ENCODE measurements around the gene CCDC148. TPM values are rescaled to one million over a fixed set of nuclear protein-coding genes. Genes with fewer than 3 reads are reported as not detected.

The CCDC148 gene
- total and polyA plus RNA-seq, 2 donors (not counting 1 experiment from before 2014, with no cell fraction given): not detected

- no peaks in the 10 kb centered on the region for H3K4me1 Mint-ChIP-seq
- ATAC-seq (ENCODE audit: low read depth): no peak
- intact Hi-C loops (cut with micrococcal nuclease): no loop called here
Observed at GRCh38 chr2:158251356-158251755, 205.2 kb downstream of the CCDC148 start.

GRCh38 chr2:158243392-158243791 is 213.2 kb downstream of the CCDC148 start:
- WGBS (ENCODE audit: insufficient coverage): 94% methylated on average over 3 of the region's 4 CpGs
- no peak overlapping the region for H3K9ac ChIP-seq (ENCODE audit: low read length)
- ATAC-seq (ENCODE audit: low read depth) (no peak), DNase-seq (no peak)
- no peaks in the 10 kb centered on the region for H3K4me1 Mint-ChIP-seq
- no peaks in the 10 kb centered on the region for H3K36me3 ChIP-seq (replicated peaks in 1 of 2; ENCODE audit: control extremely low read depth in 1 of 2, control insufficient read depth in 1 of 2, extremely low read depth in 1 of 2, insufficient read depth in 2 of 2, low read length in 1 of 2)
- H3K9me3 ChIP-seq (ENCODE audit: control extremely low read depth in 1 of 3, control insufficient read depth in 2 of 3, insufficient read depth in 1 of 3, low read length in 2 of 3): no peaks in the 10 kb centered on the region
- no peaks in the 10 kb centered on the region for H3K27me3 ChIP-seq (replicated peaks in 1 of 4; ENCODE audit: control extremely low read depth in 1 of 4, control insufficient read depth in 3 of 4, insufficient read depth in 4 of 4, low read length in 3 of 4)
- no peak overlapping the region for H3K4me3 Mint-ChIP-seq
- H4K20me1 ChIP-seq (ENCODE audit: control insufficient read depth, insufficient read depth, low read length, poor library complexity, severe bottlenecking): no peaks in the 10 kb centered on the region
- ChIA-PET POLR2A (no interaction called here), CTCF (no interaction called here)
- H3K27me3 Mint-ChIP-seq: no peaks in the 10 kb centered on the region
- no peaks in the 10 kb centered on the region for H3K79me2 ChIP-seq (ENCODE audit: control insufficient read depth, insufficient read depth, low read length)
- no peak overlapping the region for H3K4me2 ChIP-seq (replicated peaks; ENCODE audit: low read depth, low read length, poor library complexity, severe bottlenecking)
- H3K27ac ChIP-seq (ENCODE audit: low read length in 2 of 2): no peak overlapping the region
- no peak overlapping the region for H2AFZ ChIP-seq (ENCODE audit: insufficient read depth, low read depth, low read length, poor library complexity, severe bottlenecking)
- no peak overlapping the region for H3K4me3 ChIP-seq (ENCODE audit: control extremely low read depth in 1 of 5, extremely low read depth in 1 of 5, insufficient read depth in 1 of 5, low read depth in 2 of 5, low read length in 4 of 5)
- no peaks in the 10 kb centered on the region for H3K9me3 Mint-ChIP-seq (ENCODE audit: insufficient read depth)
- H3K27ac Mint-ChIP-seq: no peak overlapping the region
- intact Hi-C loops (cut with micrococcal nuclease): no loop called here
- H3K4me1 ChIP-seq (ENCODE audit: control insufficient read depth in 2 of 2, insufficient read depth in 2 of 2, low read length in 2 of 2): no peaks in the 10 kb centered on the region
- TF ChIP-seq EZH2 (IDR thresholded peaks at IDR 0.05; ENCODE audit: borderline replicate concordance, insufficient read depth, low read depth, low read length, poor library complexity, severe bottlenecking): no peak
- TF ChIP-seq CTCF (IDR thresholded peaks at IDR 0.05): no peak

More at GRCh38 chr2:158251356-158251755, 205.2 kb downstream of the CCDC148 start:
- no peaks in the 10 kb centered on the region for H3K4me1 ChIP-seq (ENCODE audit: control insufficient read depth in 2 of 2, insufficient read depth in 2 of 2, low read length in 2 of 2)
- no peak overlapping the region for H3K4me2 ChIP-seq (replicated peaks; ENCODE audit: low read depth, low read length, poor library complexity, severe bottlenecking)
- H3K9me3 ChIP-seq (ENCODE audit: control extremely low read depth in 1 of 3, control insufficient read depth in 2 of 3, insufficient read depth in 1 of 3, low read length in 2 of 3): no peaks in the 10 kb centered on the region
- no peaks in the 10 kb centered on the region for H4K20me1 ChIP-seq (ENCODE audit: control insufficient read depth, insufficient read depth, low read length, poor library complexity, severe bottlenecking)
- DNase-seq: no peak
- H2AFZ ChIP-seq (ENCODE audit: insufficient read depth, low read depth, low read length, poor library complexity, severe bottlenecking): no peak overlapping the region
- H3K27ac Mint-ChIP-seq: no peak overlapping the region
- H3K27me3 Mint-ChIP-seq: peaks cover 5% of the 10 kb centered on the region
- no peak overlapping the region for H3K27ac ChIP-seq (ENCODE audit: low read length in 2 of 2)
- H3K36me3 ChIP-seq (replicated peaks in 1 of 2; ENCODE audit: control extremely low read depth in 1 of 2, control insufficient read depth in 1 of 2, extremely low read depth in 1 of 2, insufficient read depth in 2 of 2, low read length in 1 of 2): no peaks in the 10 kb centered on the region
- H3K4me3 Mint-ChIP-seq: no peak overlapping the region
- TF ChIP-seq CTCF (IDR thresholded peaks at IDR 0.05): no peak
- TF ChIP-seq EZH2 (IDR thresholded peaks at IDR 0.05; ENCODE audit: borderline replicate concordance, insufficient read depth, low read depth, low read length, poor library complexity, severe bottlenecking): no peak
- H3K27me3 ChIP-seq (replicated peaks in 1 of 4; ENCODE audit: control extremely low read depth in 1 of 4, control insufficient read depth in 3 of 4, insufficient read depth in 4 of 4, low read length in 3 of 4): no peaks in the 10 kb centered on the region
- H3K4me3 ChIP-seq (ENCODE audit: control extremely low read depth in 1 of 5, extremely low read depth in 1 of 5, insufficient read depth in 1 of 5, low read depth in 2 of 5, low read length in 4 of 5): no peak overlapping the region
- ChIA-PET POLR2A (no interaction called here), CTCF (no interaction called here)
- no CpG with 5 or more reads among the region's 3 CpGs for WGBS (ENCODE audit: insufficient coverage)
- no peaks in the 10 kb centered on the region for H3K79me2 ChIP-seq (ENCODE audit: control insufficient read depth, insufficient read depth, low read length)
- no peak overlapping the region for H3K9ac ChIP-seq (ENCODE audit: low read length)
- H3K9me3 Mint-ChIP-seq (ENCODE audit: insufficient read depth): no peaks in the 10 kb centered on the region
